Measurements from ENCODE around the gene ZFP57. TPM values are rescaled to one million over a fixed set of nuclear protein-coding genes. Genes with fewer than 3 reads are reported as not detected.

The ZFP57 gene
- total and polyA plus RNA-seq, 2 experiments from 2014 or later, result 3.5 to 4.9 TPM

DNA sequence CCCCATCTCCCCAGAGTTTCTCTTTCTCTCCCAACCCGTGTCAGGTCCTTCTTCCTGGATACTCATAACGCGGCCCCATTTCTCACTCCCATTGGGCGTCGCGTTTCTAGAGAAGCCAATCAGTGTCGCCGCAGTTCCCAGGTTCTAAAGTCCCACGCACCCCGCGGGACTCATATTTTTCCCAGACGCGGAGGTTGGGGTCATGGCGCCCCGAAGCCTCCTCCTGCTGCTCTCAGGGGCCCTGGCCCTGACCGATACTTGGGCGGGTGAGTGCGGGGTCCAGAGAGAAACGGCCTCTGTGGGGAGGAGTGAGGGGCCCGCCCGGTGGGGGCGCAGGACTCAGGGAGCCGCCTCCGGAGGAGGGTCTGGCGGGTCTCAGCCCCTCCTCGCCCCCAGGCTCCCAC lies 42.3 kb upstream of the ZFP57 start, which contains the start of gene HLA-F:
Gene HLA-F (plus strand): TSS at position 173 of the 404 bp plus-strand sequence. CDS start 30 bp downstream, at position 203.
- Histone ChIP-seq H3K27ac (no peak within 1 kb of the TSS), H3K4me1 (ENCODE audit: low read depth) (no peaks in the 10 kb centered on the region), H3K9me3 (ENCODE audit: low read depth) (no peaks in the 10 kb centered on the region), H3K36me3 (no peaks in the 10 kb centered on the region), H3K4me3 (peak within 1 kb of the TSS; percentile 44), H3K27me3 (peaks cover 71% of the 10 kb centered on the region)
- TF ChIP-seq, protein P1, sequence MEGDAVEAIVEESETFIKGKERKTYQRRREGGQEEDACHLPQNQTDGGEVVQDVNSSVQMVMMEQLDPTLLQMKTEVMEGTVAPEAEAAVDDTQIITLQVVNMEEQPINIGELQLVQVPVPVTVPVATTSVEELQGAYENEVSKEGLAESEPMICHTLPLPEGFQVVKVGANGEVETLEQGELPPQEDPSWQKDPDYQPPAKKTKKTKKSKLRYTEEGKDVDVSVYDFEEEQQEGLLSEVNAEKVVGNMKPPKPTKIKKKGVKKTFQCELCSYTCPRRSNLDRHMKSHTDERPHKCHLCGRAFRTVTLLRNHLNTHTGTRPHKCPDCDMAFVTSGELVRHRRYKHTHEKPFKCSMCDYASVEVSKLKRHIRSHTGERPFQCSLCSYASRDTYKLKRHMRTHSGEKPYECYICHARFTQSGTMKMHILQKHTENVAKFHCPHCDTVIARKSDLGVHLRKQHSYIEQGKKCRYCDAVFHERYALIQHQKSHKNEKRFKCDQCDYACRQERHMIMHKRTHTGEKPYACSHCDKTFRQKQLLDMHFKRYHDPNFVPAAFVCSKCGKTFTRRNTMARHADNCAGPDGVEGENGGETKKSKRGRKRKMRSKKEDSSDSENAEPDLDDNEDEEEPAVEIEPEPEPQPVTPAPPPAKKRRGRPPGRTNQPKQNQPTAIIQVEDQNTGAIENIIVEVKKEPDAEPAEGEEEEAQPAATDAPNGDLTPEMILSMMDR (IDR thresholded peaks at IDR 0.05; ENCODE audit: low read depth, low read length), result peak; percentile 18
- DNase-seq (ENCODE audit: low read depth in 1 of 2, low spot score in 1 of 2), result peak; percentile 81 to 83

DNA sequence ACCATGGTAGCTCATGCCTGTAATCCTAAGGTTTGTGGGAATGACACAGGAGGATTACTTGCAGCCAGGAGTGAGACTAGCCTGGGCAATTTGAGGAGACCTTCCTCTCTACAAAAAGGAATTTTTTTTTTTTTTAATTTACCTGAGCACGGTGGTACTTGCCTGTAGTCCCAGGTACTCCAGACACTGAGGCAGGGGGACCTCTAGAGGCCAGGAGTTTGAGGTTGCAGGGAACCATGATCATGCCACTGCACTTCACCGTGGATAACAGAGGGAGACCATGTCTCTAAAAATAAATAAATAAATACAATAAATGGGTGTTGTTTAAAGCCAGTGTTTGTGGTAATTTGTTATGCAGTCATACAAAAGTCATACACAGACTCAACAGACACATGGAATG lies 39.9 kb upstream of the ZFP57 start:
- TF ChIP-seq, protein P1 (IDR thresholded peaks at IDR 0.05; ENCODE audit: low read depth, low read length), result no peak
- no peaks in the 10 kb centered on the region for H3K9me3 ChIP-seq (ENCODE audit: low read depth)
- H3K27me3 ChIP-seq, result peaks cover 68% of the 10 kb centered on the region
- H3K4me3 ChIP-seq, result no peak overlapping the region
- H3K27ac ChIP-seq, result no peak overlapping the region
- no peaks in the 10 kb centered on the region for H3K4me1 ChIP-seq (ENCODE audit: low read depth)
- H3K36me3 ChIP-seq, result no peaks in the 10 kb centered on the region
- DNase-seq (ENCODE audit: low read depth in 1 of 2, low spot score in 1 of 2), result no peak

DNA sequence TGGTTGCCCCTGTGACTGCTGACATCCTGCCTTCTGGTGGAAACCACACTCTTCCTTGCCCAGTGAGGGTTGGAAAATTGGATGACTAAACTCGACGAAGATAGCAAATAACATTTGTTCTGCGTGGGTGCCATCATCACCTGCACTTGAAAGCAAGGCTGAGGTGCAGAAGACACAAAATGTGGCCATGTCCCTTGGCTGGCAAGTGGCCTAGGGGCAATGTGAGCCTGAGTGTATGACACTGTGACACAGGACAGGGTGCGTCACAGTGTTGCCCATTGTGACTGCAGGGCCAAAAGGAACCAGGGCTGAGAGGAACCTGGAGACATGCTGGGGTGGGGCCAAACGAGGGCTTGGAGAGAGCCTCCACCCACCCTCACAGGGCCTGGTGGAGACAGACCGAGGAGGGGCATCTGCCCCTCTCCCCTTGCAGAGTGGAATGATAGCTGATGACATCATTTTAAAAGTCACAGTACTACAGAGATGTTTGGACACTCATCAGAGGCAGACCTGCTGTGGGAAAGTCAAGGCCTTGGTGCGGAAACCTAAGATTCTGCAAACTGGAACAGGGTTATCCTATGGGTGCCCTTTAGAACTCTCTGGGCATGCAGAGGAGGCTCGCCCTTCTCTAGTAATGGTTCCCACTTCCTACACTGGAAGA lies 29.5 kb upstream of the ZFP57 start:
- DNase-seq (ENCODE audit: low read depth in 1 of 2, low spot score in 1 of 2), result no peak
- no peaks in the 10 kb centered on the region for H3K9me3 ChIP-seq (ENCODE audit: low read depth)
- no peak overlapping the region for H3K27ac ChIP-seq
- H3K36me3 ChIP-seq, result no peaks in the 10 kb centered on the region
- TF ChIP-seq, protein P1 (IDR thresholded peaks at IDR 0.05; ENCODE audit: low read depth, low read length), result no peak
- H3K4me1 ChIP-seq (ENCODE audit: low read depth), result no peaks in the 10 kb centered on the region
- H3K27me3 ChIP-seq, result peaks cover 41% of the 10 kb centered on the region
- H3K4me3 ChIP-seq, result no peak overlapping the region

DNA sequence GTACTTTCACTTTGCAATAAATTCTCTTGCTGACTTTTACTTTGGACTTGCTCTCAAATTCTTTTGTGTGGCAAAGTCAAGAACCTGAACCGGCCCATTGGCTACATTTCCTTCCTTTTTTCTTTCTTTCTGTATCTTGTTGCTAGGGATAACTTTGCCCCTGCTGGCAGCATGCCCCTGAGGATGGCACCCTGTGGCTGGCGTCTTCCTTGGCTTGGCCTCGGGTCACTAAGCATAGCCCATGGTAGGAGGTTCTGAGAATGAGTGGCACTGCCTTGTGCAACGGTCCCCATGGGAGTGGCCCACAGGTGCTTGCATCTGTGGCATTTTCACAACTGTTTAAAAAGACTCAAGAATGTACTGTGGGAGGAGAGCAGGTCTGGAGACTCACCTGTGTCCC lies 28.2 kb upstream of the ZFP57 start:
- DNase-seq (ENCODE audit: low read depth in 1 of 2, low spot score in 1 of 2), result no peak
- Histone ChIP-seq H3K27me3 (peaks cover 29% of the 10 kb centered on the region), H3K9me3 (ENCODE audit: low read depth) (no peaks in the 10 kb centered on the region), H3K27ac (no peak overlapping the region), H3K4me3 (no peak overlapping the region), H3K4me1 (ENCODE audit: low read depth) (no peaks in the 10 kb centered on the region), H3K36me3 (no peaks in the 10 kb centered on the region)
- TF ChIP-seq, protein P1 (IDR thresholded peaks at IDR 0.05; ENCODE audit: low read depth, low read length), result no peak

DNA sequence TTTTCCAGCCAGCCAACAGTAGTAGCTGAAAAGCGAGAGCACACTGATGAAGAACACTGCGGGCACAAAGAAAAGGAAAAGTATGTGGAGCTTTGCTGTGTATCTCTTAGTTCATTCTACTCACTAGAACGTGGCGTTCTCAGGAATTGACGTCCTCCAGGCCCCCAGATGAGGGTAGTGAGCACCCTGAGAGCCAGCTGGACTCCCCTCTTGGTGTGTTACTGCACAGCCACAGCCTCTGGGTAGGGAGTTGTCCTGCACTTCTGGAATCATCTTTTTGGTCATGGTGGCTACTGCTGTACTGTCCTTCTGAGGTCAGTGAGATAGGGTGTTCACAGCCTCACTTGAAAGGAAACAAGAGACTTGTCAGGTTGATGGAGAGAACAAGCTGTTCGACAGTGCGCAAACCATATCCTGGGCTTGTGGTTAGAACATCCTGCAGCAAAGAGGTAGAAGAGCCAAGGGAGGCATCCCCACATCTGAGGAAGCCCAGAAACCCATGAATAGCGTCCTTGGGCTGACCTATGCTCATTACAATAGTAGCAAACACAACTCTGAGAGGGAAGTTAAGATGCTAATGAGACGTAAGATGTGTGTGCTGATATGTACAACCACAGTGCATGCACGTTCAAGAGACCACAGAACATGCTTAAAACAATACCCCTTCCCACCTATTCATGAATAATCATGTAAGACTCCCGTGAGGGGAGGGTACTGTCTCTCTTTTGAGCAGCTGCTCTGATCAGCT lies 27.7 kb upstream of the ZFP57 start:
- no peaks in the 10 kb centered on the region for H3K36me3 ChIP-seq
- H3K27ac ChIP-seq, result no peak overlapping the region
- H3K4me3 ChIP-seq, result no peak overlapping the region
- peaks cover 26% of the 10 kb centered on the region for H3K27me3 ChIP-seq
- TF ChIP-seq, protein P1 (IDR thresholded peaks at IDR 0.05; ENCODE audit: low read depth, low read length), result no peak
- H3K9me3 ChIP-seq (ENCODE audit: low read depth), result no peaks in the 10 kb centered on the region
- DNase-seq (ENCODE audit: low read depth in 1 of 2, low spot score in 1 of 2), result no peak
- H3K4me1 ChIP-seq (ENCODE audit: low read depth), result no peaks in the 10 kb centered on the region
